HG02588 (cell line): Measurements from ENCODE around the gene KIRREL2.
"Not testable (repeated sequence)": the region's sequence is repeated elsewhere in the genome, so short reads cannot be mapped to it uniquely, and the experiment has no call there.

ENCODE experiments used
- ATAC-seq: cut with Tn5 transposase; IDR thresholded peaks from one replicate; pipeline ENCODE4 v1.9.1; 2021; ENCODE audit warnings: mild to moderate bottlenecking, moderate library complexity; ENCODE audit not compliant: unreplicated experiment

The KIRREL2 gene

DNA sequence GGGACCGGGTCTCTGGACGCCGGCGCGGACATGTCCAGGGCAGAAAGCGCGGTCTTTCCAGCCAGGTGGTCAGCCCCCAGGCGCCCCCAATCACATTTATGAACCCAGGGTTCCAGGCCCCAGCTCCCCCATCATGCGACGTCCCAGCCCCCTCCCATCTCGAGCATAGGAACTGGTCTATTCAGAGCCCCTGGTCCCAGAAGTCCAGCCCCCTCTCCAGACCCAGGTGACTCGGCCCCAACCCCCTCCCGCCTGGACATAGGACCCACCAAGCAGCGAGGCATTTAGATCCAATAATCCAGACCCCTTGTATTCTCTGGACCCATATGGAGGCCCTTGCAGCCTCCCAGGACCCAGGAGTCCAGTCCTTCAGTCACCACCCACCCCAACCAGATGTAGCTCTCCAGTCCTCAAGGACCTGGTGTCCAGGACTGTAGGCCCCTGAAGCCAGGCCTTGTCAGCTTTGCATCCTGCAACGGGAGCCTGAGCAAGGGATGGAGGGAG lies 12.2 kb downstream of the KIRREL2 start:
- no peak for ATAC-seq

GRCh38 chr19:35869327-35870123 lies 12.8 kb downstream of the KIRREL2 start:
- no peak for ATAC-seq

DNA sequence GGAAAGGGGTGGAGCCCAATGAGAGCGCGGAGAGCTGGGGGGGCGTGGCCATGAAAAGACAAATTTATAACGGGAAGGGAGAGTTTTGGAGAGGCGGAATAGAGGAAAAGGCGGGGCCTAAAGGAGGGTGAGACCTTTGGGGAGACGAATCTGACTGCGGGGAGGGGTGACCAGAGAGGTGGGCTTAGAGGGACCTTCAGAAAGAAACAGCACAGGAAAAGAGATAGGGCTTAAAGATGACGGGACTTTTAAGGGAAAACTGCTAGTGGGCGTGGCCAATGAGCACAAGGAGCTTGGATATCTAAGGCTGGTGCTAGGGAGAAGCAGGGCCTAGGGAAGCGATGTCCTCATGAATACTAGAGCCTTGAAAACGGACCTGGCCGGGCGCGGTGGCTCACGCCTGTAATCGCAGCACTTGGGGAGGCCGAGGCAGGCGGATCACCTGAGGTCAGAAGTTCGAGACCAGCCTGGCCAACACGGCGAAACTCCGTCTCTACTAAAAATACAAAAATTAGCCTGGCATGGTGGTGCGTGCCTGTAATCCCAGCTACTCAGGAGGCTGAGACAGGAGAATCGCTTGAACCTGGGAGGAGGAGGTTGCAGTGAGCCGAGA lies 13.5 kb downstream of the KIRREL2 start:
- not testable (repeated sequence) for ATAC-seq

DNA sequence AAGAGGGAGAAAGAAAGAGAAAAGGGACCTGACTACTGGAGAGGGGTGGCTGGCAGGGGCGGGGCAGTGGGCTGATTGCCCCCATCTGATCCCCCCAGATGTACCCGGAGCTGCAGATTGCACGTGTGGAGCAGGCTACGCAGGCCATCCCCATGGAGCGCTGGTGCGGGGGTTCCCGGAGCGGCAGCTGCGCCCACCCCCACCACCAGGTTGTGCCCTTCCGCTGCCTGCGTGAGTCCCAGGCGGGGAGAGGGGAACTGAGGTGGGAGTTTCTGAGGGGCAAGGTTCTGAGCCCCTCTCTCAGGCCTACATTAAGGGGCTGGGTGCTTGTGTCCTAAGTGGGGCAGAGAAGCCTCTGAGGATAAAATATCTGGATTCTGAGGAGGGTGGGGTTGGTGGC lies 14.1 kb downstream of the KIRREL2 start:
- ATAC-seq, result no peak

DNA sequence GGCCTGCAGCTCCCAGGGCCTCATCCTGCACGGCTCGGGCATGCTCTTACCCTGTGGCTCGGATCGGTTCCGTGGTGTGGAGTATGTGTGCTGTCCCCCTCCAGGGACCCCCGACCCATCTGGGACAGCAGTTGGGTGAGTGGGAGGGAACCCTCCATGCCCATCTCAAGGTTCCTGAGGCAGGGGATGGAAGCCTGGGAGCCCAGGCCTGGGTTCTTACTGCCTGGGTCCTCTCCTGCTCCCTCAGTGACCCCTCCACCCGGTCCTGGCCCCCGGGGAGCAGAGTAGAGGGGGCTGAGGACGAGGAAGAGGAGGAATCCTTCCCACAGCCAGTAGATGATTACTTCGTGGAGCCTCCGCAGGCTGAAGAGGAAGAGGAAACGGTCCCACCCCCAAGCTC lies 14.9 kb downstream of the KIRREL2 start:
- no peak for ATAC-seq

GRCh38 chr19:35872180-35872579 lies 15.5 kb downstream of the KIRREL2 start:
- ATAC-seq, result no peak

- no peak for ATAC-seq
Measured at GRCh38 chr19:35874392-35874930, 17.8 kb downstream of the KIRREL2 start.

GRCh38 chr19:35879068-35879467 lies 22.4 kb downstream of the KIRREL2 start:
- ATAC-seq, result no peak

DNA sequence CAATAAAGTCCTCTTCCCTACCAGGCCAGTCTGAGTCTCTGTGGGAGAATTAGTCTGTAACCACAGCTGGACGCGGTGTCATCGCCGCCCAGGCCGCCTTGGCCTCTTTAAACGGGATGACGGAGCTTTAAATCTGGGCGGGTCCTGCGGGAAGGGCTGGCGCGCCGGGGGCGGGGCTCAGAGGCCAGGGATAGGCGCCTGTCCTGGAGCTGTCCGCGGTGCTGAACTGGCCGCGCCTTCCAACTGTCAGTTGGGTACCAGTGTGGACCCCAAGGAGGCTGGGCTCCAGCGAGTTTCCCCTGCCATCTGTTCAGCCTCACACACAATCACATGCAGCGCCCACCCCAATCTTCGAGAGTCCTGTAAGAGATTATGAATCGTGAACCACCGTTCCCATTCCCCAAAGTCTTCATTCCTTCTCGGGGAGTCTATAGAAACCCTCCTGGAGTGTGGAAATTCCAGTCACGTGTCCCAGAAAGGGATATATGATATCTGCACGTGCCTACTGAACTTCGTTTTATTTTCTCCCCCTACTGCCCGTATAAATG lies 23.1 kb downstream of the KIRREL2 start:
- no peak for ATAC-seq

DNA sequence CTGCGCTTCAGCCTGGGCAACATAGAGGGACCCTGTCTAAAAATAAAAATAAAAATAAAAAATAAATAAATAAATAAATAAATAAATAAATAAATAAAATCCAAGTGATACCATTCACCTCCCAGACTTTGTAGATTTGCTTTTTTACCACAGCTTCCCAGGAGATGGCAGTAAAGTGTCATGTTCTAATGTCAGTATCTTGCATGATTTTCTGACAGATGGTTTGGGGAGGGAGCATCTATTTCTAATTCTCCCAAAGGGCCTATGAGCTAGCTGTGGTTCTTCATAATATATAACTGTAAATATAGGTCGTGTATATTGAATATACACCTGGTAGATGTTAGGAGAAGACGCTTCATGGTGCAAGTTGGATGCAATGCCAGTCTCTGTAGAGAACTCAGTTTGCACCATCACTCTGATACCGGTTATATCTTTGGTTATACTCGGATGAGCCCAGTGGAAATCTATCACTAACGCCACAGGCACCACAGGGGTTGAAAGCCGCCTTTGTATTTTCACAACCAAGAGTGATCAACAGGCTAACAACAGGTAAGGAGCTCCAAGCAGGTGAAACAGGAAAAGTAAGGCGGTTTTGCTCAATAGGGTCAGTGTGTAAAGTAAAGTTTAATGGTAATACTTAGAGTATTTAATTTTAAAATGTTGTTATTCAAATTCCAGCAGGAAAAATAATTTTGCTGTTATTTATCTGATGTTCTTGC lies 25.6 kb downstream of the KIRREL2 start:
- no peak for ATAC-seq

- no peak for ATAC-seq
Measured at GRCh38 chr19:35883882-35884281, 27.2 kb downstream of the KIRREL2 start.

DNA sequence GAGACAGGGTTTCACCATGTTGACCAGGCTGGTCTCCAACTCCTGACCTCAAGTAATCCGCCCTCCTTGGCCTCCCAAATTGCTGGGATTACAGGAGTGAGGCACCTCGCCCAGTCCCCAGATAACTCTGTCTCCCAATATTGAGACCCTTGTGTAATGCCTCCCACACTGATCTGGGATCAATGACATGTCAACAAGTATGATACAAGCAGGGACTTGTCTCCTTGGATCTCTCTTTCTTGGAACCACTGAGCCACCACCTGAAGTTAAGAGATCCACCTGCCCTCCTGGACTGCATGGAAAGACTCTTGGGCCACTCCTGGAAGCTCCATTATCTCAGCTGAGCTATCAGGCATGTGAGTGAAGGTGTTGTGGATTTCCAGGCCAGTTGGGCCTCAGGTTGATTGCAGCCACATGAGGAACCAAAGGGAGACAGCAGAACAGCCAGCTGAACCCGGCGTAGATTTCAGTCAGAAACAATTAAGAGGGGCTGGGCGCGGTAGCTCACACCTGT lies 28.6 kb downstream of the KIRREL2 start:
- no peak for ATAC-seq

DNA sequence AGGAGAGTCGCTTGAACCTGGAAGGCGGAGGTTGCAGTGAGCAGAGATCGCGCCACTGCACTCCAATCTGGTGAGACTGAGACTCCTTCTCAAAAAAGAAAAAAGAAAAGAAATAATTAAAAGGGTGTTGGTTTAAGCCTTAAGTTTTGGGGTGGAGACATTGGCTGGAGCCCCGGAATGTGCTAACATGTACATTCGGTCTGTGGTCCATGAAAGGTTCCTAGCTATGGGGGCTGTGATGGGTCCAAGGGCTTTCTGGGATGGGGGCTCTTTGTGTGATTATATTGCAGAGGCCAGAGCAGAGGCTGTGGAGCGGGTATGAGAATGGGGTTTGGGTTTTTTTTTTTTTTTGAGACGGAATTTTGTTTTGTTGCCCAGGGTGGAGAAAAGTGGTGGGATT lies 29.2 kb downstream of the KIRREL2 start:
- ATAC-seq, result no peak

GRCh38 chr19:35887197-35887596 lies 30.5 kb downstream of the KIRREL2 start:
- no peak for ATAC-seq

DNA sequence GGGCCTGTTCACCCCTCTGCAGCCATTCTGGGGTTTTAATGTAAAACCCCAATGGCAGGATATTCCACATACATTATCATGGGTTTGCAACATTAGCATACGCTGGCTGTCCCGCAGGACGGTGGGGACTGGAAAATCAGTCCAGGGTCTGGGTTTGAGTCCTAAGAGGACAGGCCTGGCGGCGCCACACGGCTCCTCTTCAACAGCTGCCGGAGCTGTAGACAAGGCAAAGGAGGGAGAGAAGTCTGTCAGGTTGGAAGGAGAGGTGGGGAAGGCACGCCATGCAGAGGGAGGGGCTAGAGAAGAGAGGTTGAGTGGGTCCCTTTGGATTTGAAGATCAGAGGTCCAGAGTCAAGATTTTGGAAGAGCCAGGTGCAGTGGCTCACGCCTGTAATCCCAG lies 31.7 kb downstream of the KIRREL2 start:
- no peak for ATAC-seq

DNA sequence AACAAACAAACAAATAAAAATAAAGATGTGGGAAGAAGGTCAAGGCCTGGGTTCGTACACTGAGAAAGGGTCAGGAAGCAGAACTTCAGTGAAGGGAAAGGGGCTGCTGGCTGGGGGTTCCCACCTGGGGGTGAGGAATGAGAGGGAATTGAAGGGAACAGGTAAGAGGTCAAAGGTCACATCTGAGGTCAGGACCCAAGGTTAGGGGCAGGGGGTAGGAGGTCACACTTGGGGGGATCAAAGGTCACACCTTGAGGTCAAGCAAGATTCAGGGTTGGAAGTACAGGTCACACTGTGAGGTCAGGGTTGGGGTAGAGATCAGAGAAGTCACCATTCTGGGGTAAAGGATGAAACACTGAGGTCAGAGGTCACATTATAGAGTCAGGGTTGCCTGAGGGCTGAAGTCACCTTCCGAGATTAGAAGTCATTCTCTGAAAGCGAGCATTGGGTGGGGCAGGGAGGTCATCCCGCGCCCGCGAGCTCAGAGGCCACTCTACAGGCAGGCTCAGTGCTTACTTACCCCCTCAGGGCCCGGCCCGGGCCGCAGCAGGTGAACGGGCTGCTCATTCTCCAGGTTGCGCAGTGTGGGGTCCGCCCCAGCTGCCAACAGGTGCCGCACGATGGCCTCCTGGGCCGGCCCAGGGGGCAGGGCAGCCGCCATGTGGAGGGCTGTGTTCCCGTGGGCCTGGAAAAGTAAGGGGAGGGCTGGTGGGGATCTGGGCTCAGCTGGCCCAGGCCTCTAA lies 32.8 kb downstream of the KIRREL2 start:
- ATAC-seq, result no peak

DNA sequence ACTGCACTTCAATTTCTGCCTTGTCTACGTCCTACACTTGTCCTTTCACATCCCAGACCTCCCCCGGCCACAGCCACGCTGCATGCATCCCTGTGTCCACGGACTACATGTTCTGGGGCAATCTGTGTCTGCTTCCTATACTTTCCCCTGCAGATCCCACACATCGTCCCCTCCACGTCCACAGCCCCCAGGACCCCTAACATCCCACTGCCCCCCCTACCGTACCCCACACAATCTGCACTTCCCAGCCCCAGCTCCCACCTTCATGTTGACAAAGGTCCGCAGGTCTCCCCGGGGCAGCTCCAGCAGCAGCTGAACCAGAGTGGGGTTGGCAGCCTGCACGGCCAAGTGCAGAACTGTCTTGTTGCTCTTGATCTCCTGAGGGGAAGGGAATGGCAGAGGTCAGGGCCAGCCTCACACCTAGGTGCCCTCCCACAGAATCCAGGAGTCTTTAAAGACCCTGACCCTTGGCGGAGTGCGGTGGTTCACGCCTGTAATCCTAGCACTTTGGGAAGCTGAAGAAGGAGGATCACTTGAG lies 33.5 kb downstream of the KIRREL2 start:
- ATAC-seq, result no peak

- not testable (repeated sequence) for ATAC-seq
Measured at GRCh38 chr19:35891819-35892218, 35.1 kb downstream of the KIRREL2 start.

DNA sequence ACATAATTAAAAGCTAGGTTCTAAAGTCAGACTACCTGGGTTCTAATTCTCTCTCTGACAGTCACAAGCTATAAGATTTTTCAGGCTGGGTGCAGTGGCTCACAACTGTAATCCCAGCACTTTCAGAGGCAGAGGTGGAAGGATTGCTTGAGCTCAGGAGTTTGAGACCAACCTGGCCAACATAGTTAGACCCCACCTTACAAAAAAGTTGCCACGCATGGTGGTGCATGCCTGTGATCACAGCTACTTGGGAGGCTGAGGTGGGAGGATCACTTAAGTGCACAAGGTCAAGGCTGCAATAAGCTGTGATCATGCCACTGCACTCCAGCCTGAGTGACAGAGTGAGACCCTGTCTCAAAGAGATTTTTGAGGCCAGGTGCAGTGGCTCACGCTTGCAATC lies 37.6 kb downstream of the KIRREL2 start:
- ATAC-seq, result no peak
